Neural progenitor cell (in vitro differentiated cells): ENCODE measurements around the gene PRDX1. TPM values are rescaled to one million over a fixed set of nuclear protein-coding genes. Genes with fewer than 3 reads are reported as not detected.
"Not testable (repeated sequence)": the region's sequence is repeated elsewhere in the genome, so short reads cannot be mapped to it uniquely, and the experiment has no call there.

Experiments used
- DNase-seq: peaks from one replicate; pipeline ENCODE4 v3.0.0-alpha.2; 2016; ENCODE audit warnings: low spot score
- H2AFZ ChIP-seq: fragments of 200-600 bp; sonication (generic); replicated peaks from 2 replicates; pipeline ENCODE4 v1.6.1; 2016; ENCODE audit warnings: antibody characterized with exemption
- H3F3A ChIP-seq: fragments of 200-600 bp; sonication (generic); 2 replicates; pipeline ENCODE4 v1.6.1; 2016; ENCODE audit warnings: antibody characterized with exemption, low read depth
- H3K27ac ChIP-seq: fragments of 200-600 bp; sonication (generic); 2 replicates; pipeline ENCODE4 v1.5.1; 2016; ENCODE audit warnings: mild to moderate bottlenecking
- H3K27me3 ChIP-seq: fragments of 200-600 bp; sonication (generic); 2 replicates; pipeline ENCODE4 v1.6.1; 2016; ENCODE audit warnings: mild to moderate bottlenecking, moderate library complexity
- H3K36me3 ChIP-seq: fragments of 200-600 bp; sonication (generic); 2 replicates; pipeline ENCODE4 v1.5.1; 2016
- H3K4me1 ChIP-seq: fragments of 200-600 bp; sonication (generic); 2 replicates; pipeline ENCODE4 v1.6.1; 2016; ENCODE audit warnings: mixed run types
- H3K4me2 ChIP-seq: fragments of 200-600 bp; sonication (generic); 2 replicates; pipeline ENCODE4 v1.6.1; 2016
- H3K4me3 ChIP-seq: fragments of 200-600 bp; sonication (generic); 2 replicates; pipeline ENCODE4 v1.5.1; 2016
- H3K79me2 ChIP-seq: fragments of 200-600 bp; sonication (generic); 2 replicates; pipeline ENCODE4 v1.6.1; 2016; ENCODE audit warnings: low read depth
- H3K9ac ChIP-seq: fragments of 200-600 bp; sonication (generic); 2 replicates; pipeline ENCODE4 v1.6.1; 2016
- H3K9me3 ChIP-seq: fragments of 200-600 bp; sonication (generic); 2 replicates; pipeline ENCODE4 v1.5.1; 2016; ENCODE audit warnings: low read depth
- H4K20me1 ChIP-seq: fragments of 200-600 bp; sonication (generic); 2 replicates; pipeline ENCODE4 v1.6.1; 2016; ENCODE audit warnings: low read depth
- H3K27ac Mint-ChIP-seq: 3 replicates; pipeline ENCODE4 v1.8.0; 2021; ENCODE audit warnings: mixed read lengths
- H3K27me3 Mint-ChIP-seq: 2 replicates; pipeline ENCODE4 v1.8.0; 2022; ENCODE audit warnings: low read depth, mild to moderate bottlenecking, inconsistent platforms, moderate library complexity, mixed read lengths; ENCODE audit not compliant: insufficient read depth
- H3K36me3 Mint-ChIP-seq: 3 replicates; pipeline ENCODE4 v1.8.0; 2021; ENCODE audit warnings: mixed read lengths
- H3K4me1 Mint-ChIP-seq: 3 replicates; pipeline ENCODE4 v1.8.0; 2021; ENCODE audit warnings: mixed read lengths
- H3K4me3 Mint-ChIP-seq: 3 replicates; pipeline ENCODE4 v1.8.0; 2021; ENCODE audit warnings: mild to moderate bottlenecking, moderate library complexity, mixed read lengths
- H3K9me3 Mint-ChIP-seq: 3 replicates; pipeline ENCODE4 v1.8.0; 2020; ENCODE audit warnings: mixed read lengths
- CTCF ChIP-seq: fragments of 200-600 bp; sonication (generic); IDR thresholded peaks from 2 replicates; pipeline ENCODE4 v1.5.1; 2017; ENCODE audit warnings: antibody characterized with exemption, mild to moderate bottlenecking
- EZH2 ChIP-seq: fragments of 200-600 bp; sonication (generic); IDR thresholded peaks from 2 replicates; pipeline ENCODE4 v1.6.1; 2017; ENCODE audit warnings: antibody characterized with exemption, mild to moderate bottlenecking, moderate library complexity
- EZH2phosphoT487 ChIP-seq: fragments of 200-600 bp; sonication (generic); IDR thresholded peaks from 2 replicates; pipeline ENCODE4 v1.6.1; 2017; ENCODE audit warnings: antibody characterized with exemption
- total RNA-seq: library from RNA; depleted of rRNA; stranded (reverse); fragments of >200 nt; gene quantifications from 2 replicates; pipeline ENCODE4 v1.2.3, GENCODE V29; 2015; ENCODE audit warnings: low replicate concordance

PRDX1 gene
- total RNA-seq, 1 donor from 2014 or later: 653 TPM

GRCh38 chr1:45490121-45490625 is 31.5 kb downstream of the PRDX1 start:
- Histone ChIP-seq H3K79me2 (peaks cover 10% of the 10 kb centered on the region), H3K27ac (no peak overlapping the region), H4K20me1 (peaks cover 8% of the 10 kb centered on the region), H3K9ac (peak overlapping the region; percentile 38), H3K27me3 (peaks cover 15% of the 10 kb centered on the region), H3K4me2 (peak overlapping the region; percentile 90), H3K4me1 (peaks cover 10% of the 10 kb centered on the region), H2AFZ (peak overlapping the region; percentile 56), H3F3A (peaks cover 24% of the 10 kb centered on the region), H3K36me3 (no peaks in the 10 kb centered on the region), H3K4me3 (peak overlapping the region; percentile 65), H3K9me3 (no peaks in the 10 kb centered on the region)
- DNase-seq: no peak
- peaks cover 3% of the 10 kb centered on the region for H3K4me1 Mint-ChIP-seq
- H3K36me3 Mint-ChIP-seq: no peaks in the 10 kb centered on the region
- no peak overlapping the region for H3K4me3 Mint-ChIP-seq
- no peaks in the 10 kb centered on the region for H3K9me3 Mint-ChIP-seq
- TF ChIP-seq CTCF: no peak
- TF ChIP-seq EZH2: no peak
- TF ChIP-seq EZH2phosphoT487: no peak
- no peak overlapping the region for H3K27ac Mint-ChIP-seq
- peaks cover 16% of the 10 kb centered on the region for H3K27me3 Mint-ChIP-seq

- H3F3A ChIP-seq: peaks cover 24% of the 10 kb centered on the region
- peaks cover 15% of the 10 kb centered on the region for H3K27me3 ChIP-seq
- H4K20me1 ChIP-seq, DNase-seq, H2AFZ ChIP-seq, H3K27ac Mint-ChIP-seq, H3K9me3 ChIP-seq, H3K9ac ChIP-seq, H3K4me1 ChIP-seq, H3K36me3 ChIP-seq, H3K9me3 Mint-ChIP-seq, H3K27ac ChIP-seq, H3K4me1 Mint-ChIP-seq, H3K36me3 Mint-ChIP-seq: not testable (repeated sequence)
- H3K4me3 Mint-ChIP-seq: peak overlapping the region; percentile 6
- peaks cover 16% of the 10 kb centered on the region for H3K27me3 Mint-ChIP-seq
- H3K79me2 ChIP-seq: peaks cover 10% of the 10 kb centered on the region
- peak overlapping the region; percentile 90 for H3K4me2 ChIP-seq
- H3K4me3 ChIP-seq: peak overlapping the region; percentile 65
These were observed 32.3 kb downstream of the PRDX1 start for GRCh38 chr1:45489379-45489778.

GRCh38 chr1:45488666-45489377 is 32.9 kb downstream of the PRDX1 start:
- peak overlapping the region; percentile 6 for H3K4me3 Mint-ChIP-seq
- peaks cover 16% of the 10 kb centered on the region for H3K27me3 Mint-ChIP-seq
- H3K27ac Mint-ChIP-seq: no peak overlapping the region
- H3K4me3 ChIP-seq: peak overlapping the region; percentile 65
- no peak overlapping the region for H3K9ac ChIP-seq
- no peak overlapping the region for H3K27ac ChIP-seq
- H4K20me1 ChIP-seq: peaks cover 8% of the 10 kb centered on the region
- H3F3A ChIP-seq: peaks cover 24% of the 10 kb centered on the region
- peaks cover 10% of the 10 kb centered on the region for H3K79me2 ChIP-seq
- H3K27me3 ChIP-seq: peaks cover 15% of the 10 kb centered on the region
- TF ChIP-seq EZH2phosphoT487: no peak
- TF ChIP-seq EZH2: no peak
- no peaks in the 10 kb centered on the region for H3K36me3 ChIP-seq
- H3K4me2 ChIP-seq: peak overlapping the region; percentile 90
- H3K9me3 Mint-ChIP-seq: no peaks in the 10 kb centered on the region
- H3K36me3 Mint-ChIP-seq: no peaks in the 10 kb centered on the region
- peaks cover 10% of the 10 kb centered on the region for H3K4me1 ChIP-seq
- H3K9me3 ChIP-seq: no peaks in the 10 kb centered on the region
- DNase-seq: peak; percentile 31
- H2AFZ ChIP-seq: no peak overlapping the region
- H3K4me1 Mint-ChIP-seq: peaks cover 3% of the 10 kb centered on the region

GRCh38 chr1:45485949-45486348 is 35.7 kb downstream of the PRDX1 start:
- DNase-seq: no peak
- H3K27me3 ChIP-seq: peaks cover 15% of the 10 kb centered on the region
- Mint-ChIP-seq H3K4me1 (peaks cover 3% of the 10 kb centered on the region), H3K27ac (no peak overlapping the region), H3K4me3 (no peak overlapping the region), H3K9me3 (no peaks in the 10 kb centered on the region), H3K27me3 (peaks cover 13% of the 10 kb centered on the region), H3K36me3 (no peaks in the 10 kb centered on the region)
- peaks cover 8% of the 10 kb centered on the region for H4K20me1 ChIP-seq
- no peak overlapping the region for H3K27ac ChIP-seq
- no peaks in the 10 kb centered on the region for H3K36me3 ChIP-seq
- TF ChIP-seq CTCF (no peak), EZH2 (no peak), EZH2phosphoT487 (no peak)
- no peaks in the 10 kb centered on the region for H3K9me3 ChIP-seq
- H3K4me3 ChIP-seq: no peak overlapping the region
- H3K79me2 ChIP-seq: peaks cover 10% of the 10 kb centered on the region
- peaks cover 10% of the 10 kb centered on the region for H3K4me1 ChIP-seq
- H2AFZ ChIP-seq: no peak overlapping the region
- peaks cover 13% of the 10 kb centered on the region for H3F3A ChIP-seq
- H3K9ac ChIP-seq: no peak overlapping the region
- H3K4me2 ChIP-seq: no peak overlapping the region
